Hematopoietic multipotent progenitor cell treated with erythropoietin and hydrocortisone succinate and interleukin-3 and kit ligand, for 8 days (in vitro differentiated cells): Measurements from ENCODE around the gene RAB21.

Experiments
- DNase-seq: peaks from one replicate; pipeline ENCODE4 v3.0.0-alpha.2; 2015

RAB21 gene, protein sequence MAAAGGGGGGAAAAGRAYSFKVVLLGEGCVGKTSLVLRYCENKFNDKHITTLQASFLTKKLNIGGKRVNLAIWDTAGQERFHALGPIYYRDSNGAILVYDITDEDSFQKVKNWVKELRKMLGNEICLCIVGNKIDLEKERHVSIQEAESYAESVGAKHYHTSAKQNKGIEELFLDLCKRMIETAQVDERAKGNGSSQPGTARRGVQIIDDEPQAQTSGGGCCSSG

DNA sequence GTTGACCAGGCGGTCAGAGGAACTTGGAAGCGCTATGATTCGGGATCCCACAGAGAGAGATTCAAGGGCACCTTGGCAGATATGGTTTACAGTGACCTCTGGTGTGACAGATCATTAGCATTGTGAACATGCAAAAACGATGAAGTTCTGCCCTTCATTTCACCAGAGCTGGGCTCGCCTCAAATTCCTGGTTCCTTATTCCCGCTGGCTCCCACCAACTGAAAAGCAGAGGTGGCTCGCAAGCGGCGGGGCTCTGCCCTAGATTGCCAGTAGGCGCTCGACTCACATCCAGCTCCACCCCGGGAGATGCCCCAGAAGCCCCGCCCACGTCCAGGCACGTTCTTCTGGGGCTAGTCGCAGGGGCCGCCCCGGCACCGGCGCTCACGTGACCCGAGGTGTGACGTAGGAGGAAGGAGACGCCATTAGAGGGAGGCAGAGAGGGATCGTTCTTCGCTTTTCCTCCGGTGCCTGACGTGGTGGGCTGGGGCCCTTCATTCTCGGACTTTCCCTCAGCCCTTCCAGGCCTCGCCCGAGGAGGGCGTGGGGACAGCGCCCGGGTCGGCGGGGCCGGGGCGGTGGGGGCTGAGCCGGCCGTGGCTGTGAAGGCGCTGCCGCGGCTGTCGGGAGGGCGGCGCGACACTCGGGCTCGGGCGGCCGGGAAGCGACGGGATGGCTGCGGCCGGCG lies at the start of gene RAB21:
Gene RAB21 (plus strand): TSS at position 403 of the 685 bp plus-strand sequence. CDS start 267 bp downstream, at position 670.
- peak; percentile 98 for DNase-seq

DNA sequence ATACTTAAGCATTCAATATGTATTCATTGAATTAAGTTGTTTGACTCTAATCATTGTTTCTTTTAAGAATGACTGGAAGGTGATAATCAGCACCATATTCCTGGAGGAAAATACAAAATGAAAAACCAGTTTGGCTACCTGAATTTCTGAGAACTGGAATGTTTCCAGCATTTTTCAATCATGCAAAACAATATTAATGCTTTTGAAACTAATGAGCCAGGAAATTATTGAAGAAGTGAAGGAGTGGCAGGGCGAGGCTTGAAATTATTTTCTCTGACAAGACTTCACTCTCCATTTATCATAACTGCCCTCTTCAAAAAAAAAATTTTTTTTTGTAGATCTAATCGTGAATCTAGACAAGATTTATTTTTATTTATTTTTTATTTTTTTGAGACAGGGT lies 49.7 kb upstream of the RAB21 start:
- DNase-seq, result no peak

DNA sequence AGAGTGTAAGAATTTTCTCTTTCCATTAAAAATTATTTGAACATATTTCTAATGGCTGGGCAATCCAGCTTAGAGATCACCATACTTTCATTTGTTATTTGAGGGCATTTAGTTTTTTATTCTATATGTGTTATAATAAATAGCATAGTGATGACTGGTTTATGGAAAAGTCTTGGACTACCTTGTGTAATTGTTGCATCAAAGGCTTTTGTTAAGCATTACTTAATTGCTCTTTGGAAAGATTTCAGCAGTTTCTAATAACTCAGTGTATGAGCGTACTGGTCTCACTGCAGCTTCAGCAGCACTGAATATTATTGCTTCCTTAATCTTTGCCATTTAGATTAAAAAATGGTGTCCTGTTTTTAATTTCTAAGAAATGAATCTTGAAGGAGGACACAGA lies 46.0 kb upstream of the RAB21 start:
- DNase-seq, result no peak

DNA sequence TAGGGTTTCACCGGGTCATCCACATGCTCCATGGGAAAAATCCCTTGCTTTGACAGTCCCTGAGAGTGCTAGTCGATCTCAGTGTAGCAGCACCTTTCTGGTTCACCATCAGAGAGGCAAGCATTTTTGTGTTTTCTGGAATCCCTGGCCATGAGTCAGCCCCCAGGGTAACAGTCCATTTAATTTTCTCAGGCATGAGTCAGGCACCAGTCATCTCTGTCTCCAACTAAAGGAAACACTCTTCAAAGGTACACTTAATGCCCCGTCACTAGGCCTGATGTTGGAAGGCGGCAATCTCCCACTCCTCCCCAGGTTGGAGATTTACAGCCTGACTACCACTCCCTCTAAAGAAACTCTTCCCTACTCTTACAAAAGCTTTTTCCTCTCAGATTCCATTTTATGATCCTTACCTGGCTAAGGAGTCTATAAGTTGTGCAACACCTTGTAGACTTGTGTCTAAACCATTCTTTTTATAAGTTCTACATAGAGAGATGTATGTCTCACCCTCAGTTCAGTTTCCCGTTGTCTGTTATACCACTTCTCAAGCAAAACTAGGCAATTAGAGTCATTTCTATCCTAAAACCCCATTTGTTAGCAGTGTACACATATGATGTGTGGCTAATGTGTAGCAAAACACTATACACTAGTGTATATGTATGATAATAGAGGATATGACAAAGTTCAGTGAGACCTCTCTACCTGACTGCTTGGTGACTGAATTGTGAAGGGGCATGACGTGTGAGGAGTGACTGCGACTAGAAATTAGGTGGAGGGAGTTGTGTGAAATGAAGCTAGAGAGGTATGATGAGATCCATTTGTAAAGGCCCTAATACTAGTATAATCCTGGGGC lies 44.2 kb upstream of the RAB21 start:
- DNase-seq, result no peak

DNA sequence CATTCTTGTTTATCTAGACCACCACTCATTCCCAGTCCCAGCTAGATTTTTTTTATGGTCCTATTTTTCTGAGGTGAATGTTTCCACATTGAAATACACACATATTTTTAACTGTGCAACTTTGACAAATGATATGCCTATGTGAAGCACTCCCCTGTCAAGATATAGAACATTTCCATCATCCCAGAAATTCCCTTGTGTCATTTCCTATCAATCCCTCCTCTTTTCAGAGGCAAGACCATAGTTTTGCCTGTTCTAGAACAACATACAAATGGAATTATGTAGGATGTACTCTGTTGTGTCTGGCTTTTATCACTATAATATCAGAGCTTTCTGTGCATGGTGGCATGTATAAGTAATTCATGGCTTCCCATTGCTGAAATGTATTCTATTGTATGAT lies 36.1 kb upstream of the RAB21 start:
- no peak for DNase-seq

DNA sequence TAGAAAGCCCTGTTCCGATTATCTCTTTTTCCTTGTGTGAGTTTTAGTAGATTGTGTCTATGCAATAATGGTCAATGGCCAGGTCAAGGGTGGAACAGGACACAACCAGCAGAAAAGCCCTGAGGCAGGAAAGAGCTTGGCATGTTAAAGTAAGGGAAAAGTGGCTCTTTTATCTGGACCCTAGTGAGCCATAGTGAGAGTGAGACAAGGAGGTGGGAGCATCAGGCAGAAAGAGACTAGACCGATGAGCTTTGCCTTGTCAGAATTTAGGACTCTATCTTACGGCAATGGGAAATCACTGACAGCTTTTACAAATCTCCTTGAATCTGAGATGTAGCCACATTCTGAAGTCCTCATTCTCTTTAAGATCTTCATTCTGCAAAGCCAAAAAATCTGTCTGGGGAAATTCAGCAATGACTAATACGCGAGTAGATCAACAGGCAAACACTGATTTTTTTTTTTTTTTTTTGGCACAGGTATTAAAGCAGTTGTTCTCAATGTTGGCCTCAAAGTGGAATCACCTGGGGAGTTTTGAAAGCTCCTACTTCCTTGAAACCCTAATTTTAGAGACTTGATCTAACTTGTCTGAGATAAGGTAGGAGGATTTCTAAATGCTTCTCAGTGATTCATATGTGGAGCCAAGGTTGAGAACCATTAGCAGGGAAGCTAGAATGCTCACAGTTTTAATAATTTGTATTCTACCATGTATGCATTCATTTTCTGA lies 34.9 kb upstream of the RAB21 start:
- no peak for DNase-seq

DNA sequence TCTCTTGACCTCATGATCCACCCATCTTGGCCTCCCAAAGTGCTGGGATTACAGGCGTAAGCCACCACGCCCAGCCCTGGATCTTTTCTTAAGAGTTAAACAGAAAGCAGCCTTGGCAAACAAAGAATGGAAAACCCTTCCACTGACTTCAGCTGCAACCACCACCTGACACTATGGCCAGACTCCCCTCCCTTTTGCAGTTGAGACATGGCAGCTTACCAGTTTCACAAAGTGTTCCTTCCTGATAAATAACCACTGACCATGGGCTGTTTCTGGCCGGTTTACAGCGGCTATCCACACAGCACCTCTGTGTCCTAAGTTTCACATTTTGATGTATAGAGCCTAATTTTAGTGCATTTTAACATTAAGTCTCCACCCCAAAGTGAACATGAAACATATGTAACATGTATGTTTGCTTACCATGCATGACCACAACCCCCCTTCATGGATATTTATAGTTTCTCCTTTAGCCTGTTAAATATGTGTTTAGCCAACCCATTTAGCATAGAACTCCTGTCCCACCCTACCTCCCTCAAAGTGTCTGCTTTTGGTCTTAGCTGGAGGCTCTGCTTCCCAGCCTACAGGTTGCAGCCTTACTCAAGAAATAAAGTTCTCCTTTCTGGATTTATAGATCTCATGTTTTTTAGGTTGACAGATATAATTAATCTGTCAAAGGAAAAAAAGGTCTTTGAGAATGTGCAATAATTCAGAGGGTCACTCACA lies 32.7 kb upstream of the RAB21 start:
- peak; percentile 92 for DNase-seq

DNA sequence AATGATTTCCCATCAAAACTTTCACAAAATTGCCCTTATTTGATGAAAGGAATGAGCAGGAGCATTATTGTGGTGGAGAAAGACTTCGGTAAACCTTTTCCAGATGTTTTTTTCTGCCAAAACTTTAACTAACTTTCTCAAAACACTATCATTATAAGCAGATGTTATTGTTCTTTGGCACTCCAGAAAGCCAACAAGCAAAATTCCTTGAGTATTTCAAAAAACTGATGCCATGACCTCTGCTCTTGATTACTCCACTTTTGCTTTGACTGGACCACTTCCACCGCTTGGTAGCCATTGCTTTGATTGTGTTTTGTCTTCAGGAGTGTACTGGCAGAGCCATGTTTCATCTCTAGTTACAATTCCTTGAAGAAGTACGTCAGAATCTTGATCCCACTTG lies 29.7 kb upstream of the RAB21 start:
- no peak for DNase-seq

DNA sequence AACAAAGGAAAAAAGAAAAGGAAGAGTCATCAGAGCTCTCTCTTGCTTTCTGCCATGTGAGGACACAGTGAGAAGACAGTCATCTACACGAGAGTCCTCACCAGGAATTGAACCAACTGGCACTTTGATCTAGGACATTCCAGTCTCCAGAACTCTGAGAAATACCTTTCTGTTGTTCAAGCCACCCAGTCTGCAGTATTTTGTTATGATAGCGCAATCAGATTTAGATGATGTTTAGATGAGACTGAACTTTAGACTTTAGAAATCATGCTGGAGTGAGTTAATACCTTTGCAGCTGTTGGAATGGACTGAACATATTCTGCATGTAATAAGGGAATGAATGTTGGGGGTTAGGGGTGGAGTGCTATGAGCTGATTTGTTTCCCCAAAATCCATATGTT lies 28.1 kb upstream of the RAB21 start:
- DNase-seq, result no peak

DNA sequence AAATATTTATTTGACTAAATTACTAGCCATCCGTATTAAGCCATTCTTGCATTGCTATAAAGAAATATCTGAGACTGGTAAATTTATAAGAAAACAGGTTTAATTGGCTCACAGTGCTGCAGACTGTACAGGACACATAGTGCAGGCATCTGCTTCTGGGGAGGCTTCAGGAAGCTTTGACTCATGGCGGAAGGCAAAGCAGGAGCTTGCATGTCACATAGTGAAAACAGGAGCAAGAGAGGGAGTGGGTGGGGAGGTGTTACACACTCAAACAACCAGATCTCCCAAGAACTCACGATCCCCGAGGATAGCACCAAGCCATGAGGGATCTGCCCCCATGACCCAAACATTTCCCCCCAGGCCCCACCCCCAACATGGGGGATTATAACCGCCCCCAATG lies 26.7 kb upstream of the RAB21 start:
- no peak for DNase-seq

DNA sequence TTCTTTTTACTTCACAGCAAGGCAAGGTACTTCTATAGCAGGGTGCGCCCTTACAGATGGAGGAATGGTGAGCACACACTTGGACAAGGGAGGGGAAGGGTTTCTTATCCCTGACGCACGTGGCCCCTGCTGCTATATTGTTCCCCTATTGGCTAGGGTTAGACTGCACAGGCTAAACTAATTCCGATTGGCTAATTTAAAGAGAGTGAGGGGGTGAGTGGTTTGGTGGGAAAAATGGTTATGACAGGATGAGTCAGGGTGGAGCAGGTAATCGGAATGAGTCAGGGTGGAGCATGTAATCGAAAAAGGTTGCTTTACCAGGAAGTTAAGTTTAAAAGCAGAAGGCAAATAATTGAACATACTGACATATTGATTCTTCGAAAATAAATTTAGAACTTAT lies 23.7 kb upstream of the RAB21 start:
- no peak for DNase-seq

DNA sequence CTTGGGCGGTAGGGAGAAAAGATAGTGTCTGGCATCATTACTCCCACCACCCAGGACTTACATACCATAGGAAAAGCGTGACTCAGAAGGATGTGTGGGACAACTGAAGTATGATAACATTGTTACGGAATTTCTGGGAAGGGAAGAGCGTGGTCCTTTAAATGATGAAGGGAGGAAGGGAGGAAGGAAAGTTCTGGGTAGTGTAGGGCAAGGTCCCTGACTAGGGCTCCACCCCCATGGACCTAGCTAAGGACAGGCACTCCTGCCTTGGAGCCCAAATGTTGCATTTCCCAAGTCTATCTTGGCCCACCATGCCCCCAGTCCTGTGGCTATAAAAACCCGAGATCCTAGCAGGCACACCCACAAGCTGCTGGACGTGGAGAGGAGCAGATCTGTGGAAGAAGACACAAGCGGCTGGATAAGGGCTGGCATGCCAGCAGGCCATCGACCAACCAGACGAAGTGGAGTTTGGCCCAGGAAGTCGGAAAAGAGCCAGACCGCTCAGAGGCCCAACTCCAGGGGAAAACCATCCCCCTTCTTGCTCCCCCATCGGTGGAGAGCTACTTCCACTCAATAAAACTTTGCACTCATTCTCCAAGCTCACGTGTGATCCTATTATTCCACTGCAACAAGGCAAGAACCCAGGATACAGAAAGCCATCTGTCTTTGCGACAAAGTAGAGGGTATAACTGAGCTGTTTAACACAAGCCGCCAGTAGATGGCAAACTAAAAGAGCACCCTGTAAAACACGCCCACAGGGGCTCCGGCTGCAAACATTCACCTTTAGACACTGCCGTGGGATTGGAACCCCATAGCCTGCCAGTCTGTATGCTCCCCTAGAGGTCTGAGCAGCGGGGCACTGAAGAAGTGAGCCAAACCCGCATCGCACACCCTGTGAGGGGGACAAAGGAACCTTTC lies 23.0 kb upstream of the RAB21 start:
- no peak for DNase-seq

DNA sequence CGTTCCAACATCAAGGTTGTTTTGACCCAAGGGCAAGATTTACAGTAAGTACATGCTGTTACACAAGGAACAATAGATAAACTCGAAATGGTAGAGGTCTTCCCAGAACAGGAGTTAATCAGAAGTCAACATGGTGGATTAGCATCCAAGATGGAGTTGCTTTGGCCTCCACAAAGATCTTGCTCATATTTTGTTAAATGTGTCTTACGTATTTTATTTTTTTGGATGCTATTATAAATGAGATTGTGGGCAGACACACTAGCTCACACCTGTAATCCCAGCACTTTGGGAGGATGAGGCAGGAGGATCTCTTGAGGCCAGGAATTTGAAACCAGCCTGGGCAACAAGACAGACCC lies 22.3 kb upstream of the RAB21 start:
- no peak for DNase-seq

DNA sequence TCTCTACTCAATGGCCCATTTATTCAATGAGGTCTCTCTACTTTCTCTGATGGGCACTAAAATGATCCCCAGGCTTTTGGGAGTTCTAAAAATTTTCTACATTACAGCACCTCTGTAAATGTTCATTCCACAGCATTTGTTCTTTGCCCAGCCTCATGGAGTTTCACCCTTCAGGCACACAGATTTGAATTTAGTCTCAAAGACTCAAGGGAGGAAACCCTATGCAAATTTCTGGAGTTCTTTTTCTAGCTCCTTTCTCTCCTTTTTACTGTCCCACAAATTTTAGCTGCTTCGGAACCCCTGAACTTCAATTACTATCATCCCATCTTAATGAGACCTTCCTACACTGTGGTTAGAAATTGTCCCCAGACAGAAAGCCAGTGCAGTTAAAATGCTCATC lies 17.5 kb upstream of the RAB21 start:
- no peak for DNase-seq

DNA sequence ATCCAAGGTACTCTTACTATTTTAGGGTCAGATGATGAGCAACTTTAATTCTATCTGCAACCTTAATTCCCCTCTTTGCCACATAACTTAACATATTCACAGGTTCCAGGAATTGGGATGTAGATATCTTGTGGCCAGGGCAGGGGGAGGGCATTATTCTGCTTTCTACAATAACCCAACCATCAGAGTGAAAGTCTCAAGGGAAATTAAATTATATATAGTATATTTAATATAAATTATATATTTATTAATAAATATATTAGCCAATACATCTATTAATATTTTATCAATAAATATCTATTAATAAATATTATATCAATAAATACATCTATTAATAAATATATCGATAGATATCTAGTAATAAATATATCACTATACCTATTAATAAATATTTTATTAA lies 11.7 kb upstream of the RAB21 start:
- no peak for DNase-seq

DNA sequence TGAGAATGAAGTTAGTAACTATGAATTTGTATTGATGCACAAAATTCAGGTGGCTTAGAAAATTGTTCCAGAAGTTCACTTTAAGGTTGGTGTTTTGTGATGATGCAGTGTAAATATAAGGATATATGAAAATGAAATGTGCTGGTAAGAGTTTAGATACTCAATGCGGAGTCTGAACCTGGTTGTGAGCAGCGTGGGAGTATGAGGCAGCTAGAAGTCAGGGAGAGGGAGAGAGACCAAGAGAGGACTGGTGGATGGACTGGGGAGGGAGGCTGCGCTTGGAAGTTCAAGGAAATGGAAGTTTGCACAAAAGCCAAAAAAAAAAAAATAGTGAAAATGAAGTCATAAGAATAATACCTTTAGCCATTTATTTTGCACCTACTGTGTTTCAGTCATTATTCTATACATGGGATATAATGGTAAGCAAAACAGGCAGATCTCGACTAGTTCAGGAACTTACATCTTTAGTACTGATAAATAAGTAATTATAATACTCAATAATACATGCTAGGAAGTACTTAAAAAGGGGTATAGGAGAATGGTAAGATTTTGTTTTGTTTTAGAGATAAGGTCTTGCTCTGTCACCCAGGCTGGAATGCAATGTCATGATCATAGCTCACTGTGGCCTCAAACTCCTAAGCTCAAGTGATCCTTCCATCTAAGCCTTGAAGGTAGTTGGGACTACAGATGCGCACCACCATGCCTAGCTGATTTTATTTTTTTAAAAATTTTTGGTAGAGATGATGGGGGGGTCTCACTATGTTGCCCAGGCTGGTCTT lies 10.0 kb upstream of the RAB21 start:
- DNase-seq, result no peak

DNA sequence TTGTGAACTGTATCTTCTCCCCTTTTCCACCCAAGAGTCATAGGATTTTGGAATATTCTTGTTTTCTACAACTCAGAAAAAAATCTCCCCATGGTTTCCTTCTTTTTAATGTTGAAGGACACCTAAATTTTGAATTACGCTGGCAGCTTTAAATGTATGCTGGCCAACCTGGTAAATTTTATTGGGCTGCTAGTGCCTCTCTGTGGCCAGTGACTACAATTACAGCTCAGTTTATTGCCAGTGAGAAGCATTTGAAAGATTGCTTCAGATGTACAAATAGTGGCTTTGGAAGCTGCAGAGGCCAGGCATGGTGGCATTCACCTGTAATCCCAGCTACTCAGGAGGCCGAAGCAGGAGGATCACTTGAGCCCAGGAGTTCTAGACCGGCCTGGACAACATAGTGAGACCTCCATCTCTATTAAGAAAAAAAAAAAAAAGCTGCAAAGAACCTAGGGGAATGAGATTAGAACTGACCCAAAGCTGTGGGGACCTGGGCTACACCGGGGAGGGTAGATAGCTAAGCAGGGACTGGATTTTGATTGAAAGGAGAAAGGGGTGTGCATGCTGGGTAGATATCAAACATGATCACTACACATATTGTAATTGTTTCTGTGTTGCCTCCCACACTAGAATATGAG lies 7.6 kb upstream of the RAB21 start:
- DNase-seq, result peak; percentile 83

DNA sequence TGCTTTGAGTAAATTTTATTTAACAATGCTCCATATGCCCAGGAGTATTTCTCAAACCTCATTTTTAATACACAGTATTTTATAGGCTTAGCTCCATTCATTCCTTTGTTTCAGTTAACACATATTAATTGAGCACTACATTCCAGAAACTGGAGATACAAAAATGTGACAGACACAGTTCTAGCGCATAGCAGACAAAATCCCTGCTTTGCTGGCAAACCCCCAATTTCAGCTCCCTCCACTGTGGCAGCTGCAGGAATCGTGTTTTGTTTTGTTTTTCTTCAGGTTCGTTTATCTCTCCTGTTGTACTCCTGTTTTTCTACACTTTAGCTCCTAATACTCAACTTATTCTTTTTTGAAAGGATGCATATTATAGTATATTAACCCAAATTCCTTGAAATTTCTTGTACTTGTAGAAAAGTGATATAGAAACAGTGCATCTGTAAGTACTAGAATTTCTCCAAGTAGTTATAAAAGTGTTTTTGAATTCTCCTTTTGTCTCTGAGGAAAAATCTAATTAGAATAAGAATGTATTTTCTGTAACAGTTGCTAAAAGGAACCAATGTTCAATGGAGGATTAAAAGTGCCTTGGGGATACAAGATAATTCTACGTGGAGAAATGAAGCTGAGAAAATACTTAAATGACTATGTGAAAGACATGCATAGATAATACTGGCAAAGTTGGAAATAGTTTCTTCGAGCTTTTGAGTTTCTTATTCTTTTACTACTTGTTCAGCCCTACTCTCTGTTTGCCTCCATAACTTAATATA lies 6.4 kb upstream of the RAB21 start:
- no peak for DNase-seq

DNA sequence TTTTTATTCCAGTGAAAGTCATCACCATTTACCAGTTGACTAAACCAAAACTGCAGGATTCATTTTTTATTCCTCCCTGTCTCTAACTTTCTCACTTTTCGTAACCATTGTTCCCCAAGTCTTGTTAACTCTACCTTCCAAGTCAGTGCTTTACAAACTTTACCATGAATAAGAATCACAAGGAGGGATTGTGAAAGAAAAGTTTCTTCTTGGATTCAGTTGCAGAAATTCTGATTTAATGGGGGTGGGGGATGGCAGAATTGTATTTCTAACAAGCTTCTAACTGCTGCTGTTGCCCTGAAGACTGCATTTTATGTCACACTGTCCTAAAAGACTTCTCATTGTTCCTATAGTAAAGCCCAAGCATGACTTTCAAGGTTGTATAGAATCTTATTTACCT lies 5.0 kb upstream of the RAB21 start:
- DNase-seq, result no peak
